HG03103 (cell line): ENCODE measurements around the gene UGT1A4.
A peak's percentile ranks its signal among the peaks of the same experiment; 100 is the strongest.
"Not testable (repeated sequence)": the region's sequence is repeated elsewhere in the genome, so short reads cannot be mapped to it uniquely, and the experiment has no call there.

ENCODE experiments used
- ATAC-seq: cut with Tn5 transposase; IDR thresholded peaks from one replicate; pipeline ENCODE4 v1.9.1; 2021; ENCODE audit warnings: low read depth; ENCODE audit not compliant: unreplicated experiment

UGT1A4 gene

DNA sequence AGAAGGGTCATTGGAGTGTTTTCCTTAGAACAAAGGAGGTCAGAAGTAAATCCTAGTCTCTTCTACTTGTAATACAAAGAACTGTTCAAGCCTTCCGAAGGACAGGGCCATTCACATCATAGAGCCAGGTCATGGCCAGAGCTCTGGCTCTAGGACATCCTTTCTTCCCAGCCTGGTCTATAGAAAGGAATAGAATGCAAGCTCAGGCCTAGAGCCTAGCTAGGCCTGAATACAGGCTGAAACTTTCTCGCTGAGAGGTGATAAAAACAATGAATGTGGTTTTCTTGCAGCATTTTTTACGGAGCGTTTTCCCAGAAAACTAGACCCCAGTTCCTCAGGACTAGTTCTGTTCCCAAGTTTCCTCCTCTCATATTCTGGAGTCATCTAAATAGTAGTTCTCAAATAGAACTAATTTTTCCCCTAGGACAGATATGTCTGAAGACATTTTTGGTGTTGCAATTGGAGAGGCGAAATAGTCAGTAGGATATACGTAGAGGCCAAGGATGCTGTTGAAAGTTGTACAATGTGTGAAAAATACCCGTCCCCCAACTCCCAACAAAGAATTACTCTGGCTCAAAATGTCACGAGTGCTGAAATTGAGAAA lies 19.0 kb upstream of the UGT1A4 start:
- no peak for ATAC-seq

DNA sequence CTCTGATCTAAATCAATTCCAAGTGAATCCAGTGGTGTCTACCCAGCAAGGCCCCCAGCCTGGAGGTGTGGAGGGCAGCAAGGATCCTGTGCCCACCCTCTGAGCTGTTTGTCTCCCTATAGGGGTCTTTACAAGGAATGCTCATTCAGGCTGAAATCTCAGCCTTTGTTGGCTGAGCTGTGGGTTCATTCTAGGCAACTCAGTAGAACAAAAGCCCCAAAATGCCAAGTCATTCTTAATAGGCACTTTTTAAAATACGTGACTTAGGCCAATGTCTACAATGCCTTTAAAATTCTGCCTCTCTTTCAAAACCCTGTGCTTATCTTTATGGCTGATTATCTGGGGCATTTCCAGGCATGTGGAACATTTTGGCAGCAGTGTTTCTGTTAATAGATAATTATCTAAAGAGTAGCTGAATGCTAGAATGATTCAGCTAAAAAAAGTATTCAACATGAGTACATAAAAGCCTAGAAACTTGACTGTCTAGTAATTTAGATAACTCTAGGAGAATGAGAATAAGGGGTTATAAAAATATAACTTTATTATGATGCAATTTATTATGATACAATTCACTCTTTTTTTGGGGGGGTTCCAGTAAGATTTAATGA lies 18.4 kb upstream of the UGT1A4 start:
- no peak for ATAC-seq

DNA sequence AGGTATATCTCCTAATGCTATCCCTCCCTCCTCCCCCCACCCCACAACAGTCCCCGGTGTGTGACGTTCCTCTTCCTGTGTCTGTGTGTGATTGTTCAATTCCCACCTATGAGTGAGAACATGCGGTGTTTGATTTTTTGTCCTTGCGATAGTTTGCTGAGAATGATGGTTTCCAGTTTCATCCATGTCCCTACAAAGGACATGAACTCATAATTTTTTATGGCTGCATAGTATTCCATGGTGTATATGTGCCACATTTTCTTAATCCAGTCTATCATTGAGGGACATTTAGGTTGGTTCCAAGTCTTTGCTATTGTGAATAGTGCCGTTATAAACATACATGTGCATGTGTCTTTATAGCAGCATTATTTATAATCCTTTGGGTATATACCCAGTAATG lies 17.7 kb upstream of the UGT1A4 start:
- ATAC-seq, result not testable (repeated sequence)

DNA sequence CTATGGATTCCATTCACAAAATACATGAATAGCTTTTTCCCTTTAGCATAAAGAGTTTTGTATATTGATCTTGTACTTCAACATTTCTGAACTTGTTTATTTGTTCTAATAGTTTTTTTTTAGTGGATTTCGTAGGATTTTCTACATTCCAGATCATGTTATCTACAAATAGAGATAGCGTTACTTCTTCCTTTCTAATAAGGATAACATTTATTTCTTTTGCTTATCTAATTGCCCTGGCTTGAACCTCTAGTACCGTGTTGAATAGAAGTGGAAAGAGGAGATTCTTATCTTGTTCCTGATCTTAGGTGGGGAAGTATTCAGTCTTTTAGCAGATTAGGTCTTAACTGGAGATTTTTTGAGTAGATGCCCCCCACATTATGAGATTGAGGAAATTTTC lies 16.3 kb upstream of the UGT1A4 start:
- no peak for ATAC-seq

DNA sequence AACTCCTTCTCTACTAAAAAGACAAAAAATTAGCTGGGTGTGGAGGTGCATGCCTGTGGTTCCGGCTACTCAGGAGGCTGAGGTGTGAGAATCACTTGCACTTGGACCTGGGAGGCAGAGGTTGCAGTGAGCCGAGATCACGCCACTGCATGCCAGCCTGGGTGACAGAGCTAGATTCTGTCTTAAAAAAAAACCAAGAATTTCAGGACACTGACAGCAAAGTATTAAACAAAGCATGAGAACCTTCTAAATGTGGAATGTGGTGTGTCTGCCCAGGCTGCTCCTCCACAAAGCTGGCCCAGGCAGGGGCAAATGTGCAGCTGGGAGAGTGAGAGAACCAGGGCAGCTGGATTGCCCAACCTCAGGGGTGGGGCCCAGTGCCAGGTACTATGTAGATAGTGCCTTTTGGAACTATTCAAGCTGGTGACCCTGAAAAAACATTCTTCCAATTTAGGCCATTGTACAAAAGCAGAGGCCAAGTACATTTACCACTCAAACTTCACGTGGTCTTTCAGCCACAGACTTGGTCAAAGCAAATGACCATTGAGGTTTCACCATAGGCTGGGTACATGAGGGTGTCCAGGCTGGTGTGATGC lies 12.5 kb upstream of the UGT1A4 start:
- no peak for ATAC-seq

DNA sequence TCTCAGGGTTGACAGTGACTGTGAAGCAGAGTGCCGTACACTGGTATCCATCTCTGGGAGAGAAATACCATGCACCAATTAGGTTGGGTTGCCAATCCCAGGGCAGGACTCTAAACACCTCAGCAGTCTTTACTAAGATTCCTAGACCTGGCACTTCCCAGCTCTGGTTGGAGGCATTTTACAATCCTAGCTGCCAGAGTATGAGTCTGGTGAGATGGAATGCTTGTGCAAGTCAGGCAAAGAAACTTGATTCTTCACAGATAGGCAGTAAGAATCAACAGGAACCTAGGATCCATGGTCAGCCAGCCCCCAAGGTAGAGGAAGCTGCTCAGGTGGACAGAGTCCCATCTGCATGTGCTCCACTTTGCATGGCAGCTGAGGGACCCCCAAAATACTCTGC lies 11.8 kb upstream of the UGT1A4 start:
- ATAC-seq, result no peak

DNA sequence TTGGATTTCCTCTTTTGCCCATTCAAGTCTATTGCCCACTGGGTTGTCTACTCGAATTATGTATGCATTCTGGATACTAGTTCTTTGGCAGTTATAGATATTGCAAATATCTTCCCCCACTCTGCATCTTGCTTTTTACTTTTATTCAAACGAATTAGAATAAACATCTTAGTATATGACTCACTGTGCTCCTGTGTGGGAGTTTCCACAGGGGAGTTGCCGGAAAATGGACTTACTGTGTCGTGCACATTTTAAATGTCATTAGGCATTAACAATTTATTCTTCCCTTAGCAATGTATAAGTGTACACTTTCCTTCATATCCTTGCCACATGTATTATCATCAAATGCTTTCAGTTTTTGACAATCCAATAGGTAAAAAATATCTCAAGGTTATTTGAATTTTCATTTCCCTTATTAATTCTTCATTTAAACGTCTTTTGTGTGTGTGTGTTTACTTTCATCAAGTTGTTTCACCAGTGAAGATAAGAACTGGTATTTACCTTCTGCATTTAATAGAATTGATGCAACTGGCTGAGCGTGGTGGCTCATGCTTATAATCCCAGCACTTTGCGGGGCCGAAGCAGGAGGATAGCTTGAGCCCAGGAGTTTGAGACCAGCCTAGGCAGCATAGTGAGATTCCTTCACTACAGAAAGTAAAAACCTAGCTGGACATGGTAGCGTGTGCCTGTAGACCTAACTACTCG lies 10.4 kb upstream of the UGT1A4 start:
- ATAC-seq, result no peak

DNA sequence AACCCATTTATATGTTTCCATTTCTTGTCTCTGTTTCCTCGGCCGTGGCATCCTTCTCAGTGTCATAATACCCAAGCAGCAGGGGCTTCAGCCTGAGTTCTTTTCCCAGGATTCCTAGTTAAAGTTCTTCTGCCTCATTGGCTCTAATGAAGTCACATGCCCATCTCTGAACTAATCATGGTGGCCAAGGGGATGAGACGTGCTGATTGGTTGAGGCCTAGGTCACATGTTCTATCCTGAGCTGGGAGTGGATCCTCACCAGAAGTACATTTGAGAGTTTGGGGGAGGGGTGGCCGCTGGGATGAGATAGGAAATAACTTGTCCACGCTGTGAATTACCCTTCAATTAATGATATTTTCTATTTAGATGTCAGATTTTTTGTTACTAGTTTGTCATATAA lies 9.6 kb upstream of the UGT1A4 start:
- ATAC-seq, result no peak

DNA sequence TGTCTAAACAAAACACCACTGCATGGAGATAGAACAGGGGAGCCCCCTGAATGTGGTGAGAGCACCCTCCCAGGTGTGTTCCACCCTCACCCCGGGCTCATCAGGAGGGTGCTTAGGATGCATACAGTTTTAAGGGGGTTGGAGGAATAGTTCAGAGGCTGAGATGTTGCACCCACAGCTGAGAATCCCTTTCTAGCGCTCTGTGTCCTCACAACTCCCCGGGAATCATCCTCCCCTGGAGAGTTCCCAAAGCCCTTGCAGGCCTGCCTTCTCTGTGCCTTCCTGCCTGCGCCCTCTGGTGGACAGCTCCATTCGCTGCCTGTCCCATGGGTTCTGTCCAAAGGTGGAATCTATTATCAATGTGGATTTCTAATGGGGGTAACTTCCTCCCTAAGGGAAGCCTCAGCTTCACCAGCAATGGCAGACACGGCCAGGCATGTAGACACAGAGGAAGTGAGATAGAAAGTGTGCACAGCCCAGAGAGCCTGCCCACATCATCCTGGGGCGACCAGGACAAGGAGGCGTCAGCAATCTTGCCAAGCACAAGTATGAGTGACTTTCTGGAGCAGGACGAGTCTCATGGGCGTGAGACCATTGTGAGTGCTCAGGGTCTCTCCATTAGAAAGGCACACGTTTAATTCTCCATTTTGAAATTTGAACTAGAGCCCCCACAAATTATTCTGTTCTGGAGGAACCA lies 7.1 kb upstream of the UGT1A4 start:
- peak; percentile 60 for ATAC-seq

DNA sequence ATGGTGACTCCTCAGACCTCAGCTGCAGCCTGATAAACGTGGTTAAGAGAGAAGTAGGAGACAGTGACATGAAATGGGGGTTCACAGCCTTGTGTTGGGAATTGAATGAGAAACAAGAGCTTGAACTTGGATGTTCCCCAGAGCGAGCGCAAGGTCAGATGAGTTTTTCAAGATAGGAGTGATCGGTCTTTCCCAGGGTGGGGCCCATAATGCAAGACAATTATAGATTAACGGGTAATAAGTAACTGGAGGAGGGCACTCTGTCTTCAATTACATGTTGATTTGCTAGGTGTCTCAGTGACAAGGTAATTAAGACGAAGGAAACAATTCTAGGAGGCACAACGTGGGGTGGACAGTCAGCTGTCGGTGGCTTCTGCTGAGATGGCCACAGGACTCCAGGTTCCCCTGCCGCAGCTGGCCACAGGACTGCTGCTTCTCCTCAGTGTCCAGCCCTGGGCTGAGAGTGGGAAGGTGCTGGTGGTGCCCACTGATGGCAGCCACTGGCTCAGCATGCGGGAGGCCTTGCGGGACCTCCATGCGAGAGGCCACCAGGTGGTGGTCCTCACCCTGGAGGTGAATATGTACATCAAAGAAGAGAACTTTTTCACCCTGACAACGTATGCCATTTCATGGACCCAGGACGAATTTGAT lies 5.8 kb upstream of the UGT1A4 start, which contains the start of gene UGT1A5:
Gene UGT1A5, plus strand, starts transcription at position 297 of the 651 bp plus-strand sequence. Its CDS starts 85 bp downstream, at position 382.
- no peak for ATAC-seq

DNA sequence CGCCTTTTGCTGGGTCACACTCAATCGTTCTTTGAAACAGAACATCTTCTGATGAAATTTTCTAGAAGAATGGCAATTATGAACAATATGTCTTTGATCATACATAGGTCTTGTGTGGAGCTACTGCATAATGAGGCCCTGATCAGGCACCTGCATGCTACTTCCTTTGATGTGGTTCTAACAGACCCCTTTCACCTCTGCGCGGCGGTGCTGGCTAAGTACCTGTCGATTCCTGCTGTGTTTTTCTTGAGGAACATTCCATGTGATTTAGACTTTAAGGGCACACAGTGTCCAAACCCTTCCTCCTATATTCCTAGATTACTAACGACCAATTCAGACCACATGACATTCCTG lies 5.3 kb upstream of the UGT1A4 start:
- no peak for ATAC-seq

DNA sequence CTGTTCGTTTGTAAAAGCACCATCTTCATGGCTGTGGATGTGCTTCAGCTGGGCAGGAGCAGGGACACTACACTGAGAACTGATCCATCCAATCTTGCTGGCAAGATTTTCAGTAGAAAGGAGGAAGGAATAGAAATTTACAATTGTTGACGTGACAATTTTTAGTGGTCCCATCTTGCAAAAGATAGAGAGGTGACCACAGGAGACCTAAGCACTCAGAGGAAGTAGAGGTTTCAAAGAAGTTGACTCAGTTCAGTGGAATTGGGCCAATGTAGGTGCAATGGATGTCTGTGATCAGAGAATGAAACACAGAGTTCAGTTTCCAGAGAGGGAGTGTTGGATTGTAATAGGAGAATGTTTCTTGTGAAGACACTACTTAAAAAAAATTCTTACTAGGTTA lies 4.4 kb upstream of the UGT1A4 start:
- ATAC-seq, result no peak

DNA sequence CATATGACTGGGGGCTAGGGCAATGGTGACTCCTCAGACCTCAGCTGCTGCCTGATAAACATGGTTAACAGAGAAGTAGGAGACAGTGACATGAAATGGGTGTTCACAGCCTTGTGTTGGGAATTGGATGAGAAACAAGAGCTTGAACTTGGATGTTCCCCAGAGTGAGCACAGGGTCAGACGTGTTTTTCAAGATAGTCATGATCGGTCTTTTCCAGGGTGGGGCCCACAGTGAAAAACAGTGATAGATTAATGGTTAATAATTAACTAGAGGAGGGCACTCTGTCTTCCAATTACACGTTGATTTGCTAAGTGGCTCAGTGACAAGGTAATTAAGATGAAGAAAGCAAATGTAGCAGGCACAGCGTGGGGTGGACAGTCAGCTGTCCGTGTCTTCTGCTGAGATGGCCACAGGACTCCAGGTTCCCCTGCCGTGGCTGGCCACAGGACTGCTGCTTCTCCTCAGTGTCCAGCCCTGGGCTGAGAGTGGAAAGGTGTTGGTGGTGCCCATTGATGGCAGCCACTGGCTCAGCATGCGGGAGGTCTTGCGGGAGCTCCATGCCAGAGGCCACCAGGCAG lies 10.3 kb downstream of the UGT1A4 start, which contains the start of gene UGT1A3:
Gene UGT1A3, plus strand, starts transcription at position 320 of the 579 bp plus-strand sequence. Its CDS starts 85 bp downstream, at position 405.
- ATAC-seq, result no peak

DNA sequence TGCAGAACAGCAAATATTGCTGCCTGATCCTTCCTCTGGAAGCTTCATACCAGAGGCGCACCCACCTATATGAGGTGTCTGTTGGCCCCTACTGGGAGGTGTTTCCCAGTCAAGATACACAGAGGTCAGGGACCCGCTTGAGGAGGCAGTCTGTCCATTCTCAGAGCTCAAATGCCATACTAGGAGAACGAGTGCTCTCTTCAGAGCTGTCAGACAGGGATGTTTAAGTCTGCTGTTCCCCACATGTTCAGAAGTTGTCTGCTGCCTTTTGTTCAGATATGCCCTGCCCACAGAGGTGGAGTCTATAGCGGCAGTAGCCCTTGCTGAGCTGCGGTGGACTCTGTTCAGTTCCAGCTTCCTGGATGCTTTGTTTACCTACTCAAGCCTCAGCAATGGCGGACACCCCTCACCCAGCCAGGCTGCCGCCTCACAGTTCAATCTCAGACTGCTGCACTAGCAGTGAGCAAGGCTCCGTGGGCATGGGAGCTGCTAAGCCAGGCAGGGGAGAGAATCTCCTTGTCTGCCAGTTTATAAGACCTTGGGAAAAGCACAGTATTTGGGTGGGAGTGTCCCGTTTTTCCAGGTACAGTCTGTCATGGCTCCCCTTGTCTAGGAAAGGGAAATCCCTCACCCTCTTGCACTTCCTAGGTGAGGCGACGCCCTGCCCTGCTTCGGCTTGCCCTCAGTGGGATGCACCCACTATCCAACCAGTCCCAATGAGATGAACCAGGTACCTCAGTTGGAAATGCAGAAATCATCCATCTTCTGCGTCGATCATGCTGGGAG lies 18.5 kb downstream of the UGT1A4 start:
- ATAC-seq, result not testable (repeated sequence)

DNA sequence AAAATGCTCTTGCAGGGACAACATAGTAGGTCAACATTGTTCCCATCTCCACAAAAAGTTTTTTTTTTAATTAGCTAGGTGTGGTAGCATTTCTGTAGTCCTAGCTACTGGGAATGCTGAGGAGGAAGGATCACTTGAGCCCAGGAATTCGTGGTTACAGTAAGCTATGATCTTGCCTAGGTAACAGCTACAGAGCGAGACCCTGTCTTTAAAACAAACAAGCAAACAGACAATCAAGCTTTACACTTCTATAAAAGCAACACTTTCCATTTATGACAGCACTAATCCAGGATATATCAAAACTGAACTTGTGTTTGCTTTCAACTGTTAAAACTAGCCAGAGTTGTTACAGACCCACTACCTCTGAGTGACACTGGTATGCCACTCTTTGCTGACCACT lies 22.3 kb downstream of the UGT1A4 start:
- no peak for ATAC-seq

DNA sequence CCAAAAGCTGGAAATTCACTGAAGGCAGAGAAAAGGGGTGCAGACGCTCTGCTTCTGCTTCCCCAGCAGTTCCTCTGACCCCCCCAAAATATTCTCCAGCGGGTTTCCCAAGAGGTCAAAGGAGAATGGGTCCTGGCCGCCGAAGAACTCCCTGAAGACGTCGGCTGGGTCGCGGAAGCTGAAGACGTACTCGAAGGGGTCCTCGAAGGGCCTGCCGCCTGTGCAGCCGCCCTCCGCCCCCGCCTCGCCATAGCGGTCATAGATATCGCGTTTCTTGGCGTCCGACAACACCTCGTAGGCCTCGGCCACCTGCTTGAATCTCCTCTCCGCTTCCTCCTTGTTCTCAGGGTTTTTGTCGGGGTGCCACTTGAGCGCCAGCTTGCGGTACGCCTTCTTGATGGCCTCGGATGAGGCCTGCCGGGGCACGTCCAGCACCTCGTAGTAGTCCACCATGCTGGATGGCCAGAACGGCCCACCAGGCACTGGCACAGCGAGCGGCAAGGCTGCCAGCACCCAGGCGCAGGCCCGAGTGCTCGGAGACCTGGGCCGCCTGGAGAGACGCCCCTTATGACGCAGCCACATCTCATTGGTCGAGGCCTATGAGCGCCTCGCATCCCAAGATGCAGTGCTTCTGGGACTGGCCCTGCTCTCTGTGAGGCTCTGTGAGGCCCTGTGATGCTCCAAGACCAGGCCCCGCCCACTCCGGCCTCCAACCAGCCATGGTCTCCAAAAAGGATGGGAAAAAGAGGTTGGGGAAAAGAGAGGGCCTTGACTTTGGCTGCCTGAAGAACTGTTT lies 25.1 kb downstream of the UGT1A4 start:
- ATAC-seq, result no peak

DNA sequence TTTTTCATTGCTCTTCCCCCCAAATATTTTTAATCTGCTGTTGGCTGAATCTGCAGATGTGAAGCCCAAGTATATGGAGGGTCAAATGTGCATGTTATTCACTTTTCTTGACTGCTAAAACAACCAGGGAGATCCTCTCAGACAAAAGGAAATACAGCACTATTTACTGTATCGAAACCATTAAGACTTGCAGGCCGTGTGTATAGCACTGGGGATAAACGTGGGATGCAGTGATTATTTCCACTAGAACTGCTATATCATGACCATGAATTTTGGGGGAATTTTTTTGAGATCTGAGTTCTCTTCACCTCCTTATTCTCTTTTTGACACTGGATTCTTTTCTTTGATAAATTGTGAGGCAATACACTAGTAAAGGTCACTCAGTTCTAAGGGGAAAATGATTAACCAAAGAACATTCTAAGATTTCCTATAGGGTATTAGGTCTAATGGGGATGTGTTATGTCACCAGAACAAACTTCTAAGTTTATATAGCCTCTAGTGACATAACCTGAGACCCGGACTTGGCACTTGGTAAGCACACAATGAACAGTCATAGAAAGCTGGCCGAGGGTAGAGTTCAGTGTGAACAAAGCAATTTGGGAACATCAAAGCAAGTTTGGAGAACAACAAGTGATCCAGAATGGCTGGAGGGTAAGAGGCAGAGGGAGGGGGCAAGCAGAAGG lies 26.7 kb downstream of the UGT1A4 start:
- ATAC-seq, result no peak

DNA sequence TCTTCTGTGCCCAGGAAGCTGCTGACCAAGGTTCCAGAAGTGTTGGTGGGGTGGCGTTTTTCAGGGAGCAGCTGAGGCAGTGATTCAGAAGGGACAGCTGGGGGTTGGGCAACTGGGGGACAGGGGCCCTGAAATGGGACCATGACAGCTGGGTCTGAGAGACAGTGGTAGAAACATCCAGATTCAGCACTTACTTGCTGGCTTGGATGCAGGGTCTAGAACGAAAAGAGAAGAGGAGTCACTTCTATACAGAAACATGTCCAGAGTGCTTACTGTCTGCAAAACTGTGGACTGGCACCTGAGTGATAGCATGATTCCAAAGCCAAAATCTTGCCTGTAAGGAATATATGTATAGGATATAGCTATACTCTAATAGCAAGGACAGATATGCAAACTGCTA lies 27.3 kb downstream of the UGT1A4 start:
- ATAC-seq, result not testable (repeated sequence)
